Panc1 (cell line): ENCODE measurements around the gene KMT2C. TPM values are rescaled to one million over a fixed set of nuclear protein-coding genes. Genes with fewer than 3 reads are reported as not detected.
"Not testable (repeated sequence)": the region's sequence is repeated elsewhere in the genome, so short reads cannot be mapped to it uniquely, and the experiment has no call there.

Experiments used
- ATAC-seq: fragments of 200-7000 bp; cut with Tn5 transposase; 2 replicates; pipeline ENCODE4 v1.9.1; 2020; ENCODE audit warnings: mild to moderate bottlenecking, moderate library complexity
- BruUV-seq: library from RNA; stranded (reverse); fragments of 400-500 nt; replicated peaks from 2 replicates; lab custom pipeline; 2021; lab: Mats Ljungman, UMichigan
- CTCF ChIA-PET: fragments of 300-600 bp; sonication (Branson Sonifier 250); formaldehyde crosslinking; loops from one replicate; lab custom pipeline; 2022; ENCODE audit warnings: antibody characterized with exemption; lab: Charles Lee
- POLR2A ChIA-PET: fragments of 300-600 bp; sonication (Branson Sonifier 250); formaldehyde crosslinking; loops from one replicate; lab custom pipeline; 2022; ENCODE audit warnings: antibody characterized with exemption; lab: Charles Lee
- DNase-seq: peaks from one replicate; pipeline ENCODE4 v3.0.0-alpha.2; 2010; ENCODE audit warnings: low read depth, low spot score
- H3K27ac ChIP-seq: 2 replicates; pipeline ENCODE4 v1.5.1; 2011; ENCODE audit warnings: mild to moderate bottlenecking, low read length, inconsistent platforms
- H3K27me3 ChIP-seq: fragments of 200-500 bp; sonication (Bioruptor generic); 2 replicates; pipeline ENCODE4 v1.6.0; 2014; ENCODE audit warnings: low read length, inconsistent platforms; ENCODE audit not compliant: control insufficient read depth, insufficient read depth
- H3K36me3 ChIP-seq: fragments of 200-500 bp; sonication (Bioruptor generic); 2 replicates; pipeline ENCODE4 v1.5.1; 2014; ENCODE audit warnings: inconsistent platforms, mild to moderate bottlenecking, low read length, moderate library complexity; ENCODE audit not compliant: control insufficient read depth, insufficient read depth
- H3K4me1 ChIP-seq: 2 replicates; pipeline ENCODE4 v1.5.1; 2011; ENCODE audit warnings: inconsistent platforms, mild to moderate bottlenecking, low read length, moderate library complexity; ENCODE audit not compliant: control insufficient read depth, insufficient read depth
- H3K4me3 ChIP-seq, 2 experiments: 2 replicates each; pipeline ENCODE4 v1.5.1; 2011 to 2012; ENCODE audit warnings: low read depth in 2 of 2, low read length in 2 of 2, mild to moderate bottlenecking in 2 of 2, inconsistent platforms in 1 of 2, moderate library complexity in 1 of 2
- H3K9me3 ChIP-seq: fragments of 200-500 bp; sonication (Bioruptor generic); 2 replicates; pipeline ENCODE4 v1.5.1; 2014; ENCODE audit warnings: low read depth, mild to moderate bottlenecking, inconsistent platforms, low read length, moderate library complexity; ENCODE audit not compliant: control insufficient read depth, insufficient read depth
- POLR2AphosphoS5 ChIP-seq: IDR thresholded peaks from 2 replicates; pipeline ENCODE4 v1.6.1; 2012; ENCODE audit warnings: mild to moderate bottlenecking, low read depth, low read length, moderate library complexity
- REST ChIP-seq, 2 experiments: IDR thresholded peaks; 2 replicates each; pipeline ENCODE4 v1.6.1; 2011 to 2012; ENCODE audit warnings: low read depth in 2 of 2, control low read depth in 1 of 2, low read length in 1 of 2, mild to moderate bottlenecking in 1 of 2, moderate library complexity in 1 of 2; ENCODE audit not compliant: insufficient read depth in 1 of 2
- SIN3A ChIP-seq: IDR thresholded peaks from 2 replicates; pipeline ENCODE4 v1.6.1; 2012; ENCODE audit warnings: low read depth, mild to moderate bottlenecking, low read length, moderate library complexity, borderline replicate concordance; ENCODE audit not compliant: insufficient read depth
- TCF7L2 ChIP-seq: IDR thresholded peaks from 2 replicates; pipeline ENCODE4 v1.6.1; 2011; ENCODE audit warnings: mild to moderate bottlenecking, low read depth, low read length, inconsistent platforms
- in situ Hi-C: cut with HindIII; loops from 2 replicates; pipeline ENCODE4 v1.10.0; 2016; ENCODE audit warnings: low sequenced_read_pairs, low pct_unique_long_range_greater_than_20kb
- intact Hi-C: fragments of 100-400 bp; cut with micrococcal nuclease; formaldehyde crosslinking; loops from one replicate; pipeline ENCODE4 v1.10.0; 2022; ENCODE audit not compliant: unreplicated experiment
- total RNA-seq: library from RNA; stranded (reverse); gene quantifications from one replicate; pipeline ENCODE4 v1.2.1, GENCODE V29; 2021; ENCODE audit not compliant: unreplicated experiment
- TF ChIP-seq, protein P1 (sequence below): fragments of 450-650 bp; IDR thresholded peaks from 2 replicates; pipeline ENCODE4 v1.5.1; 2017; ENCODE audit warnings: mild to moderate bottlenecking

KMT2C gene
- total RNA-seq, 1 experiment from 2014 or later, result 42.5 TPM

GRCh38 chr7:152430854-152431253 is 4.9 kb downstream of the KMT2C start:
- no peaks in the 10 kb centered on the region for H3K36me3 ChIP-seq
- peaks cover 14% of the 10 kb centered on the region for H3K4me1 ChIP-seq
- TF ChIP-seq REST (IDR thresholded peaks at IDR 0.05; ENCODE audit: insufficient read depth in 1 of 2, low read depth in 2 of 2, low read length in 1 of 2) (no peak), SIN3A (no peak), POLR2AphosphoS5 (no peak), TCF7L2 (no peak)
- TF ChIP-seq, protein P1, sequence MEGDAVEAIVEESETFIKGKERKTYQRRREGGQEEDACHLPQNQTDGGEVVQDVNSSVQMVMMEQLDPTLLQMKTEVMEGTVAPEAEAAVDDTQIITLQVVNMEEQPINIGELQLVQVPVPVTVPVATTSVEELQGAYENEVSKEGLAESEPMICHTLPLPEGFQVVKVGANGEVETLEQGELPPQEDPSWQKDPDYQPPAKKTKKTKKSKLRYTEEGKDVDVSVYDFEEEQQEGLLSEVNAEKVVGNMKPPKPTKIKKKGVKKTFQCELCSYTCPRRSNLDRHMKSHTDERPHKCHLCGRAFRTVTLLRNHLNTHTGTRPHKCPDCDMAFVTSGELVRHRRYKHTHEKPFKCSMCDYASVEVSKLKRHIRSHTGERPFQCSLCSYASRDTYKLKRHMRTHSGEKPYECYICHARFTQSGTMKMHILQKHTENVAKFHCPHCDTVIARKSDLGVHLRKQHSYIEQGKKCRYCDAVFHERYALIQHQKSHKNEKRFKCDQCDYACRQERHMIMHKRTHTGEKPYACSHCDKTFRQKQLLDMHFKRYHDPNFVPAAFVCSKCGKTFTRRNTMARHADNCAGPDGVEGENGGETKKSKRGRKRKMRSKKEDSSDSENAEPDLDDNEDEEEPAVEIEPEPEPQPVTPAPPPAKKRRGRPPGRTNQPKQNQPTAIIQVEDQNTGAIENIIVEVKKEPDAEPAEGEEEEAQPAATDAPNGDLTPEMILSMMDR, result no peak
- in situ Hi-C loops (no loop called here), intact Hi-C loops (loop anchor here (10.0 kb wide), 1 partner anchor 86 kb away; no protein-coding TSS in a partner anchor)
- no peaks in the 10 kb centered on the region for H3K9me3 ChIP-seq
- DNase-seq, result no peak
- no TSS peak for BruUV-seq
- POLR2A ChIA-PET, result no interaction called here
- no peaks in the 10 kb centered on the region for H3K27me3 ChIP-seq
- no peak overlapping the region for H3K4me3 ChIP-seq
- H3K27ac ChIP-seq, result no peak overlapping the region
- no peak for ATAC-seq
- CTCF ChIA-PET, result no interaction called here

GRCh38 chr7:152430118-152430517 is 5.7 kb downstream of the KMT2C start:
- H3K4me1 ChIP-seq, result peaks cover 14% of the 10 kb centered on the region
- ATAC-seq, H3K9me3 ChIP-seq, H3K27me3 ChIP-seq, H3K36me3 ChIP-seq, in situ Hi-C loops, CTCF ChIA-PET, H3K27ac ChIP-seq, DNase-seq, BruUV-seq, H3K4me3 ChIP-seq, POLR2A ChIA-PET: not testable (repeated sequence)
- intact Hi-C loops, result loop anchor here (10.0 kb wide), 1 partner anchor 85 kb away; no protein-coding TSS in a partner anchor

DNA sequence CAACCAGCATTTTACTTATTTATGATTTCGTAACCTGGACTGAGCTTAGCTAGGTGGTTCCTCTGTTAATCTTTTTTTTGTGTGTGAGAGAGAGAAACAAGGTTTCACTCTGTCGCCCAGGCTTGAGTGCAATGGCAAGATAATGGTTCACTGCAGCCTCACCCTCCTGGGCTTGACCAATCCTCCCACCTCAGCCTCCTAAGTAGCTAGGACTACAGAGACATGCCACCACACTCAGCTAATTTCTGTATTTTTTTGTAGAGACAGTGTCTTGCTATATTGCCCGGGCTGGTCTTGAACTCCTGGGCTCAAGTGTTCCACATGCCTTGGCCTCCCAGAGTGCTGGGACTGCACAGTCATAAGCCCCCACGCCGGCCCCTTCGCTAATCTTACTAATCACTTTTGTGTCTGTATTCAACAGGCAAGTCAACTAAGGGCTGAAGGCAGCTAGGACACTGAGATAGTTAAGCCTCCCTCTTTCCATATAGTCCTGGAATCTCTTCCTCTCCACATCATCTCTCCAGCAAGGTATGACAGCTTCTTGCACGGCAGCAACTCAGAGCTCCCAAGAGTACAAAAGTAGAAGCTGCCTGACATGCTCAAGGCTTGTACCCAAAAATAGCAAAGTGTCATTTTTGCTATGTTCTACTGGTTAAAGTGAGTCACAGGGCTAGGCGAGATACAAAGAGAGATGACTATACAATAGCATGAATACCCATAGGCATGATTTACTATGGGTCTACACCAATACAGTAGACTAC is 11.3 kb downstream of the KMT2C start:
- H3K27ac ChIP-seq, result no peak overlapping the region
- CTCF ChIA-PET, result interaction anchor here (0.6 kb wide), 1 partner anchor 116 kb away, joined by 6 read pairs; no protein-coding TSS in a partner anchor
- in situ Hi-C loops, result no loop called here
- peaks cover 10% of the 10 kb centered on the region; the same call in 1 of the 2 replicates for H3K4me1 ChIP-seq
- TF ChIP-seq SIN3A (no peak), POLR2AphosphoS5 (no peak), TCF7L2 (no peak), REST (IDR thresholded peaks at IDR 0.05; ENCODE audit: insufficient read depth in 1 of 2, low read depth in 2 of 2, low read length in 1 of 2) (no peak)
- TF ChIP-seq, protein P1, result no peak
- no peaks in the 10 kb centered on the region for H3K36me3 ChIP-seq
- no peak overlapping the region for H3K4me3 ChIP-seq
- no peaks in the 10 kb centered on the region for H3K27me3 ChIP-seq
- DNase-seq (no peak), ATAC-seq (no peak)
- peaks cover 18% of the 10 kb centered on the region; the same call in 1 of the 2 replicates for H3K9me3 ChIP-seq
- intact Hi-C loops, result no loop called here
- BruUV-seq, result no TSS peak
- POLR2A ChIA-PET, result no interaction called here
